MM.1S (cell line): ENCODE measurements around the gene SH3RF3.

ENCODE experiments used
- EZH2 ChIP-seq: fragments of 300-600 bp; sonication (generic); optimal IDR thresholded peaks from 2 replicates; pipeline ENCODE3; 2017; ENCODE audit warnings: low read depth, mild to moderate bottlenecking, antibody characterized with exemption, low read length, mixed read lengths
- EZH2phosphoT487 ChIP-seq: fragments of 300-600 bp; sonication (generic); IDR thresholded peaks from 2 replicates; pipeline ENCODE4 v1.6.1; 2018; ENCODE audit warnings: antibody characterized with exemption, low read length
- TF ChIP-seq, protein P1 (sequence below): fragments of 300-600 bp; sonication (generic); IDR thresholded peaks from 2 replicates; pipeline ENCODE4 v1.5.1; 2016; ENCODE audit warnings: antibody characterized with exemption, low read length, mixed read lengths

GRCh38 chr2:109164739-109165221 lies 35.8 kb downstream of the SH3RF3 start:
- TF ChIP-seq, protein P1, sequence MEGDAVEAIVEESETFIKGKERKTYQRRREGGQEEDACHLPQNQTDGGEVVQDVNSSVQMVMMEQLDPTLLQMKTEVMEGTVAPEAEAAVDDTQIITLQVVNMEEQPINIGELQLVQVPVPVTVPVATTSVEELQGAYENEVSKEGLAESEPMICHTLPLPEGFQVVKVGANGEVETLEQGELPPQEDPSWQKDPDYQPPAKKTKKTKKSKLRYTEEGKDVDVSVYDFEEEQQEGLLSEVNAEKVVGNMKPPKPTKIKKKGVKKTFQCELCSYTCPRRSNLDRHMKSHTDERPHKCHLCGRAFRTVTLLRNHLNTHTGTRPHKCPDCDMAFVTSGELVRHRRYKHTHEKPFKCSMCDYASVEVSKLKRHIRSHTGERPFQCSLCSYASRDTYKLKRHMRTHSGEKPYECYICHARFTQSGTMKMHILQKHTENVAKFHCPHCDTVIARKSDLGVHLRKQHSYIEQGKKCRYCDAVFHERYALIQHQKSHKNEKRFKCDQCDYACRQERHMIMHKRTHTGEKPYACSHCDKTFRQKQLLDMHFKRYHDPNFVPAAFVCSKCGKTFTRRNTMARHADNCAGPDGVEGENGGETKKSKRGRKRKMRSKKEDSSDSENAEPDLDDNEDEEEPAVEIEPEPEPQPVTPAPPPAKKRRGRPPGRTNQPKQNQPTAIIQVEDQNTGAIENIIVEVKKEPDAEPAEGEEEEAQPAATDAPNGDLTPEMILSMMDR = no peak
- TF ChIP-seq EZH2 (no peak), EZH2phosphoT487 (no peak)
